Endothelial cell (in vitro differentiated cells): ENCODE results near the gene GATAD2A. TPM values are rescaled to one million over a fixed set of nuclear protein-coding genes. Genes with fewer than 3 reads are reported as not detected.

Experiments used
- DNase-seq: peaks from one replicate; pipeline ENCODE4 v3.0.0; 2021; ENCODE audit warnings: low spot score
- H3K27ac Mint-ChIP-seq: one replicate; pipeline ENCODE4 v1.8.0; 2021; ENCODE audit warnings: mixed read lengths, inconsistent platforms; ENCODE audit not compliant: unreplicated experiment
- H3K27me3 Mint-ChIP-seq: one replicate; pipeline ENCODE4 v1.8.0; 2021; ENCODE audit warnings: mild to moderate bottlenecking, moderate library complexity, mixed read lengths, inconsistent platforms; ENCODE audit not compliant: unreplicated experiment
- H3K36me3 Mint-ChIP-seq: one replicate; pipeline ENCODE4 v1.8.0; 2021; ENCODE audit warnings: mild to moderate bottlenecking, low read depth, mixed read lengths, inconsistent platforms; ENCODE audit not compliant: unreplicated experiment
- H3K4me1 Mint-ChIP-seq: one replicate; pipeline ENCODE4 v1.8.0; 2021; ENCODE audit warnings: mild to moderate bottlenecking, mixed read lengths, inconsistent platforms; ENCODE audit not compliant: unreplicated experiment
- H3K4me3 Mint-ChIP-seq: one replicate; pipeline ENCODE4 v1.8.0; 2021; ENCODE audit warnings: mild to moderate bottlenecking, mixed read lengths, inconsistent platforms; ENCODE audit not compliant: unreplicated experiment
- H3K9me3 Mint-ChIP-seq: one replicate; pipeline ENCODE4 v1.8.0; 2021; ENCODE audit warnings: mixed read lengths, inconsistent platforms; ENCODE audit not compliant: unreplicated experiment
- CTCF ChIP-seq: fragments of 200-600 bp; sonication (generic); IDR thresholded peaks from one replicate; pipeline ENCODE4 v1.5.0; 2021; ENCODE audit warnings: antibody characterized with exemption; ENCODE audit not compliant: unreplicated experiment
- total RNA-seq: library from RNA; stranded (reverse); fragmentation: NEBNext Ultra II Directional; extraction: Animal tissue kit (Norgen Biotek cat#: 25700); gene quantifications from one replicate; pipeline ENCODE4 v1.2.1, GENCODE V29; 2021; ENCODE audit not compliant: unreplicated experiment

The GATAD2A gene
- total RNA-seq, 1 donor from 2014 or later, result 150 TPM

- Mint-ChIP-seq H3K27ac (no peak overlapping the region), H3K4me1 (no peaks in the 10 kb centered on the region), H3K9me3 (no peaks in the 10 kb centered on the region), H3K36me3 (peaks cover 4% of the 10 kb centered on the region), H3K27me3 (peaks cover 11% of the 10 kb centered on the region), H3K4me3 (no peak overlapping the region)
- no peak for DNase-seq
- TF ChIP-seq CTCF, result no peak
Observed at GRCh38 chr19:19526581-19527370, 121.3 kb downstream of the GATAD2A start.

- peaks cover 11% of the 10 kb centered on the region for H3K27me3 Mint-ChIP-seq
- no peak for DNase-seq
- no peak for TF ChIP-seq CTCF
- H3K9me3 Mint-ChIP-seq, result no peaks in the 10 kb centered on the region
- H3K27ac Mint-ChIP-seq, result no peak overlapping the region
- no peak overlapping the region for H3K4me3 Mint-ChIP-seq
- peaks cover 2% of the 10 kb centered on the region for H3K4me1 Mint-ChIP-seq
- H3K36me3 Mint-ChIP-seq, result peaks cover 4% of the 10 kb centered on the region
Observed at GRCh38 chr19:19527371-19527656, 121.8 kb downstream of the GATAD2A start.

DNA sequence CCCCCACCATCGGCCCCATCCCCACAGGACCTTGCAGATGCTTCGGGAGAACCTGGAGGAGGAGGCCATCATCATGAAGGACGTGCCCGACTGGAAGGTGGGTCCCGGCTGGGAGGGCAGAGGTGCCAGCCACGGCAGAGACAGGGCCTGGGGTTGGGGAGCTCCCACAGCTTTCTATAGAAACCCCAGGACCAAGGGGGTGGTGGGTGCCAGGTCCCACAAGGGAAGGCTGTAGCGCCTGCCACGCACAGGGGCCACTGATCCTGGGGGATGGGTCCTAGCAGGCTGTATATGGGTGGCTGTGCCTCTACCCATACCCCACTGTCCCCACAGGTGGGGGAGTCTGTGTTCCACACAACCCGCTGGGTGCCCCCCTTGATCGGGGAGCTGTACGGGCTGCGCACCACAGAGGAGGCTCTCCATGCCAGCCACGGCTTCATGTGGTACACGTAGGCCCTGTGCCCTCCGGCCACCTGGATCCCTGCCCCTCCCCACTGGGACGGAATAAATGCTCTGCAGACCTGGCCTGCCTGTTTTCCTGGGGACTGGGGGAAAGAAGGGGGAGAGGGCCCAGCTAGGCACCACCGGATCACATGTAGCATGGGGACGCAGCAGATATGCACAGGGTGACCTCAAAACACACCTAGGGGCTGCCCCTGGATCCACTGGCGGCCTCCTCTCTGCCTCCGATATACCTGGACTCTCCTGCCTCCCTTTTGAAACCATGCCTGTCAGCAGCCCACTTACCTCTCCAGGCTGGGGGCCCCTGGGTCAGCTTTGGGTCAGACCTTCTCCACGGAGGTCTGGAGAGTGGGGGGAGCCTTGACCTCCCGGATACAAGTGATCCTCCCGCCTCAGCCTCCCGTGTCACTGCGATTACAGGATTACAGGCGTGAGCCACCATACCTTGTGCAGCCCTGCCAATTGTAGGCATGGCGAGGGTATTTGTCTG, 122.5 kb downstream of the GATAD2A start:
- H3K36me3 Mint-ChIP-seq, result peaks cover 4% of the 10 kb centered on the region
- no peak overlapping the region for H3K27ac Mint-ChIP-seq
- no peak for TF ChIP-seq CTCF
- H3K4me1 Mint-ChIP-seq, result peaks cover 2% of the 10 kb centered on the region
- no peak overlapping the region for H3K4me3 Mint-ChIP-seq
- no peaks in the 10 kb centered on the region for H3K9me3 Mint-ChIP-seq
- DNase-seq, result no peak
- peaks cover 11% of the 10 kb centered on the region for H3K27me3 Mint-ChIP-seq

DNA sequence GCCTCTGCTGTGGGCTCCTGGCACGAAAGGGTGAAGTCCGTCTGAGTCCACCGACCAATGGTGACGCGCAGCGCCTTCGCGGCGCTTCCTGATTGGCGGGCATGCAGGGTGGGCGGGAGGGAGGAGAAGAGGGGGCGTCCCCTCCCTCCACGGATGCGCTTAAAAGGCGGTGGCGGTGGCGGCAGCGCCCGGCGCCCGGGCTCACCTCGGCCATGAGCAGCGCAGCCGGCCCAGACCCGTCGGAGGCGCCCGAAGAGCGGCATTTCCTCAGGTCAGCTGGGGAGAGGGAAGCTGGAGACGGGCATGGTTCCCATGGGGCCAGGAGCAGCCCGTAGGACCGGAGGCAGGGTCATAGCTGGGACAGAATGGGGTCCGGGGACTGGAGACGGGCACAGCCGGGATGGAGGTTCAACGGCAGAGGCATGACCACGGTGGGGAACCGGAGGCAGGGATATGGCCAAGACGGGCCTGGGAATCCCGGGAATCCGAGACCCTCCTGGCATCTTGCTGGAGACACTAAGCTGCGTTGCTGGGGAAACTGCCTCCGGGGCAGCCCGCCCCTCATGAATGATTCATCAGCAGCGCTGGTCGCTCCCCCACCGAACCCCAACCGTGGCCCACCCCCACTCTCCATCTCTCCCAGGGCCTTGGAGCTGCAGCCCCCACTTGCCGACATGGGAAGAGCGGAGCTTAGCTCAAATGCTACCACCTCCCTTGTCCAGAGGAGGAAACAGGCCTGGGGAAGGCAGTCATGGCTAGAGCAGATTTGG, 123.4 kb downstream of the GATAD2A start, which contains the start of gene YJEFN3:
TSS of gene YJEFN3 (plus strand) at position 191 of the 770 bp plus-strand sequence. CDS start at position 213, 22 bp downstream.
- peaks cover 2% of the 10 kb centered on the region for H3K4me1 Mint-ChIP-seq
- peak within 1 kb of the TSS; percentile 56 for H3K4me3 Mint-ChIP-seq
- H3K27me3 Mint-ChIP-seq, result peaks cover 10% of the 10 kb centered on the region
- no peak for TF ChIP-seq CTCF
- H3K9me3 Mint-ChIP-seq, result no peaks in the 10 kb centered on the region
- H3K27ac Mint-ChIP-seq, result no peak within 1 kb of the TSS
- DNase-seq, result no peak
- peaks cover 4% of the 10 kb centered on the region for H3K36me3 Mint-ChIP-seq
